HG03342 (cell line): ENCODE measurements around the gene ZCCHC3.
"Not testable (repeated sequence)": the region's sequence is repeated elsewhere in the genome, so short reads cannot be mapped to it uniquely, and the experiment has no call there.

Experiments
- ATAC-seq: cut with Tn5 transposase; IDR thresholded peaks from one replicate; pipeline ENCODE4 v1.9.1; 2021; ENCODE audit warnings: mild to moderate bottlenecking, moderate library complexity; ENCODE audit not compliant: unreplicated experiment

Gene ZCCHC3

GRCh38 chr20:297098-297924, at the start of gene ZCCHC3:
ZCCHC3 (plus strand) TSS chr20:297570; CDS start chr20:297587, 17 bp downstream.
- ATAC-seq: peak; percentile 75

GRCh38 chr20:251354-251753, 46.0 kb upstream of the ZCCHC3 start:
- ATAC-seq: no peak

DNA sequence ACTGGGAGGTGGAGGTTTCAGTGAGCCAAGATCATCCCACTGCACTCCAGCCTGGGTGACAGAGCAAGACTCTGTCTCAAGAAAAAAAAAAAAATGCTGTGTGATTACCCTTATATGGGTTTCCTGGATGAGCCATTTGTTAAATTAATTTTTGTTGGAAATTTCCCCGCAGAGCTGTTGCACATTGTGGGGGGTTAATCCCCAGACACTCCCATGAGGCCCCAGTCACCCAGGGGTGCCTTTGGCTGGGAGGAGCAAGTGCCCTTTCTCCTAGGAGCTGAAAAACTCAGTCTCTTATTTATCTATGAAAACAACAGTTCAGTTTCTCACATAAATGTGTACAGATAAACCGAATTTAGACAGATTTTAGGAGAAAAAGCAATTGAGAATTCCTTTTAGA, 44.6 kb upstream of the ZCCHC3 start:
- no peak for ATAC-seq

GRCh38 chr20:253447-253846, 43.9 kb upstream of the ZCCHC3 start:
- not testable (repeated sequence) for ATAC-seq

GRCh38 chr20:257419-257818, 40.0 kb upstream of the ZCCHC3 start, which contains the start of gene DEFB132:
DEFB132 (plus strand) TSS chr20:257724; CDS start chr20:257779, 55 bp downstream.
- ATAC-seq: no peak

GRCh38 chr20:258269-258858, 39.0 kb upstream of the ZCCHC3 start:
- ATAC-seq: no peak

- no peak for ATAC-seq
These were observed 38.4 kb upstream of the ZCCHC3 start for GRCh38 chr20:258963-259362.

GRCh38 chr20:259981-260380, 37.4 kb upstream of the ZCCHC3 start:
- no peak for ATAC-seq

DNA sequence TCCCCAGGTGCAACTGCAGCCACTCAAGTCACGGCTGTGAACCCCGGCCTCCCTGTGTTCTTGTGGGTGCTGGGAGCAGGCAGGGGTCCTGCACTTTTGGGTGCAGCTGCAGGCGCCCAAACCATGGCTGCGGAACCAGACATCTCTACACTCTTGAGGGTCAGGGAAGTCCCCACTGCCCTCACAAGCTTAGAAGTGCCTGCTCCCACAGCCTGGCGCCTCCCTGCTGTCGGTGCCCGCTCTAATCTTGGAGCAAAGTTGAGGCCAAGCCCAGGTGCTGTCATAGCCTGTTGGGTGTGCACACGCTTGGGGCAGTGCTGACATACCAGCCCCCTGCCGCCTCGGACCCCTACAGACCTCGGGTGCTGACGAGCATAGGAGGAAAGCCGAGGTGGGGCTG, 33.7 kb upstream of the ZCCHC3 start:
- ATAC-seq: no peak

DNA sequence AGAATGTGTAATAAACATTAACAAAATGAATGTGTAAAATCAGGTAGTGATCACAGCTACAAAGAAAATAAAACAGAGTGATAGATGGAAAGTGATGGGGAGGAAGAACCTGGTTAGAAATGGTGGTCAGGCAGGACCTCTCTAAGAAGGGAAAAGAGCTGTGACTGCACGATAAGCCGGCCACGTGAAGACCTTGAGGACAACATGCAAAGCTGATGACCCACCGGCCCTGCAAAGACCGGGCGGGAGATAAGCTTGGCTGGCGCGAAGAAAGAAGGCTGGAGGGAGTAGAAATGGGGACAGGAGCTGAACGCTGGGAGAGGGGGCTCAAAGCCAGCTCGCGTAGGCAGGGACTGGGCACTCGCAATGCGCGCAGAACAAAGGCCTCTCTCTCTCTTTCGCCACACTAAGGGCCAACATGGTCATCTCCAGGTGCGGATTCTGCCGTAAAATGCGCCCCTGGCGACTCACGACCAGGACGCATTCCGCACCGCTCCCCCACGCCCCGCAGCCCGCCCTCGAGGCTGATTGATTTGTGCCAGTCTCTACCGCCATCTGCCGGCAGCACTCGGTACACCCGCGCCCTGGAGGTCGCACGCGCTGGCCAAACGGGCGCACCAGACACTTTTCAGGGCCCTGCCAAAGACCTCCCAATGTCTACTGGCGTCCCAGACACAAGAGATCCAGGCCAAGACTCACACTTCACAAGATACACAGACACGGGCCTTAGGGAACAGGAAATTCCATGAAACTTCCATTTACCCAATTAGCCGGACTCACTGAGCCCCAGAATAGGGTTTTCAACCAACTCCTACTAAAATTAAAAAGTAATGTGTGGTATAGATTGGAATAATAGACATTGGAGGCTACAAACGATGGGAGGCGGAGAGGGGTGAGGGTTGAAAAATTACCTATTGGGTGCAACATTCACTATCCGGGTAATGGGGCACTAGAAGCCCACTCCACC, 30.5 kb upstream of the ZCCHC3 start:
- peak; percentile 84 for ATAC-seq

- ATAC-seq: no peak
These were observed 26.9 kb upstream of the ZCCHC3 start for GRCh38 chr20:270517-270916.

GRCh38 chr20:271069-271468, 26.3 kb upstream of the ZCCHC3 start:
- no peak for ATAC-seq

DNA sequence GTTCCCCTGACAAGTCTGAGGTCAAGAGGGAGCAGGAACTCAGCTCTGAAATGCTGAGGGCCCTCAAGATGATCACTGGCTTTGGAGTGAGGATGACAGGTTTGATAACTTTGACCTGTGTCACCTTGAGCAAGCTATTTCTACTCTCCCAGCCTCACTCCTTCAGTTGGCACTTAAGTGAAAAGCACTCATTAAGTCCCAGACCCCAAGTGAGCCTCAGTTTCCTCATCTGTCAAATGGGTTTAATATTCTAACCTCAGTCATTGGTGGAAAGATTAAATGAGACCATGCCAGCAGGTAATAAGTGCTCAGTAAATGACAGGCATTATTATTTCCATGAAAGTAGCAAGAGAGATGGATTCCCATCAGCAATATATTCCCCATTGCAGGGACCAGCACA, 25.8 kb upstream of the ZCCHC3 start:
- no peak for ATAC-seq

DNA sequence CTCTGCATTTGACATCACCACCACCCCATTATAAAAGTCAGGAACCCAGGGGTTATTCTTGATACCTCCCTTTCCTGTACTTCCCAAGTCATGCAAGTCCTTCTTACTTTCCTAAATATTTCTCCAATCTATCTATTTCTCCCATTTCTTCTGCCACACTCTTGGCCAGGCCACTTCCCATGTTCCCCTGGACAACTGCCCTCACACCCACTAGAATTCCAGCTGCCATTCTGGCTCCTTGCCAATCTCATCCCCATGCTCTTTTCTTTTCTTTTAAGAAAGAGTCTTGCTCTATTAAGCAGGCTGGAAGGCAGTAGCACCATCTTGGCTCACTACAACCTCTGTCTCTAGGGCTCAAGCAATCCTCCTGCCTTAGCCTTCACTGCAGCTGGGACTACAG, 24.7 kb upstream of the ZCCHC3 start:
- no peak for ATAC-seq

DNA sequence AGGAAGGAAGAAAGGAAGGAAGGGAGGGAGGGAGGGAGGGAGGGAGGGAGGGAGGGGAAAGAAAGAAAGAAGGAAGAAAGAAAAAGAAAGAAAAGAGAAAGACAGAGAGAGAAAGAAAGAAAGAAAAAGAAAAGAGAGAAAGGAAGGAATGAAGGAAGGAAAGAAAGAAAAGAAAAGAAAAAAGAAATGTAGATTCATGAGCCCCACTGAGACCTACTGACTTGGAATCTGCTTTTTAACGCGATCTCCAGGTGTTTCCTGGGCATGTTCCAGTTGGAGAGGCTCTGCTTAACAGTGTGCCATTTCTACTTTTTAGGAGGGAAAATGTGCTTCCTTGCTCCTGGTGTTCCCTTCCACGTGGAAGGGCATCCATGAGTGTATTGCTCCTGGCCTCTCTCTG, 23.5 kb upstream of the ZCCHC3 start:
- no peak for ATAC-seq

- ATAC-seq: no peak
These were observed 21.6 kb upstream of the ZCCHC3 start for GRCh38 chr20:275791-276190.

DNA sequence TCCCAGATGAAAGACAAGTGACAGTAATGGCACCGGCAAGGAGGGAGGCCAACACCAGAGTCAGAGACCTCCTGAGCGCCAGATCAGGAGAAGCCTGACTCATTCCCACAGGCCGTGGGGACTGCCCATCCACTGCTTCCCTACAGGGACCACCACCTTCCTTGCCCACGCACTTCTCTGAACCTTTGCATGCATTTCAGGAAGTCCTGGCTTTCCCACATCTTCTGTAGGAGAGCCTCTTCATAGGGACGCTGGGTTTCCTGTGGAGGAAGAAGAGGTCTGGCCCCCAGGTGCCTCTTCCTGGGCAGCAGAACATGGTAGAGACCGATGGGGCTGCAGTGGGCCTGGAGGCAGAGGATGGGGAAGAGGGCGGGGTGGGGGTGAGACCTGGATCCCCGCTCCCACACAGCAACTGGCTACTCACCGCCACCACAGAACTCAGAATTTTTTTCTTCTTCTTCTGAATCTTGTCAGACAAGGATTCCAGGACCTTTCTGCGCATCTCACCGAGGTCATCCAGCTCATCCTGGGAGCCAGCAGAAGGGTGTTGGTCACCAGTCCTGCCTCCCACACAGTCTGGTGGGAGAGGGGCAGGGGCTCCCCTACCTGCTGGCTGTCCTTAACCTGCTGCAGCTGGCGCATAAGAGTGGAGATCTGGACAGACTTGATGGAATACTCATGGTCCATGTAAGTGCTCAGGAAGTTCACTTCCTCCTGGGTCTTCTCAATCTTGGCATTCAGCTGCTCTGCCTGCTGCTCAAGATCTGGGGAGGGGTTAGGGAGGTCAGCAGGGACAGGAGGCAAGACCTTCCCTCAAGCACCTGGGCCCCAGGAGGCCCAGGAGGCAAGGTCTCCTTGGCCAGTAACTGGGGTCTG, 20.5 kb upstream of the ZCCHC3 start:
- no peak for ATAC-seq

- no peak for ATAC-seq
These were observed 19.9 kb upstream of the ZCCHC3 start for GRCh38 chr20:277496-277781.

DNA sequence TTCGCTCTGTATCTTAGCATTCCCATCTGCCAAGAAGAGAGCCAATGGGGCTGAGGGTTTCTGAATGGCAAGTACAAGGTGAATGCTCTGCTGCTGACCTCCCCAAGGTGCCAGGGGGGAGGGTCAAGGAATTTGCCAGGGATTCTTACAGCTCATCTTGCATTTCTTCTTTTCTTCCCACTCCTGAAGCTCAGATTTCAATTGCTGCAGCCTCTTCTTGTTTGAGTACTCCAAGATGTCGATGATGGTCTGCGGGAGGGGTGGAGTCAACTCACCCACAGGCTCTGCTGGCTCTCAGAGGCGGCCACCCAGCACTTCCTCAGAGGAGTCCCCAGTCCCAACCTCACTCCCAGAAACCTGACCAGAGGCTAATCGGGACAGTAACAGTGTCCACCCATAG, 19.2 kb upstream of the ZCCHC3 start:
- ATAC-seq: no peak
